H1 (cell line): ENCODE results near the gene IGSF9B. TPM values are rescaled to one million over a fixed set of nuclear protein-coding genes. Genes with fewer than 3 reads are reported as not detected.

Experiments
- CTCF ChIA-PET: fragments of 300-600 bp; sonication (Branson Sonifier 250); formaldehyde crosslinking; loops from one replicate; lab custom pipeline; 2021; ENCODE audit not compliant: partially characterized antibody; lab: Charles Lee
- POLR2A ChIA-PET: fragments of 300-600 bp; sonication (Branson Sonifier 250); formaldehyde crosslinking; loops from one replicate; lab custom pipeline; 2021; ENCODE audit warnings: inconsistent platforms; ENCODE audit not compliant: partially characterized antibody; lab: Charles Lee
- DNase-seq, 2 experiments: peaks; one replicate each; pipeline versions ENCODE4 v3.0.0 to v3.0.0-alpha.2; 2010 to 2022; ENCODE audit warnings: low spot score in 2 of 2, low read depth in 1 of 2, mixed read lengths in 1 of 2
- FAIRE-seq: peaks from 2 replicates; lab custom pipeline; 2011; peaks lifted over from hg19 to GRCh38; lab: Jason Lieb, UNC
- H2AFZ ChIP-seq: 2 replicates; pipeline ENCODE4 v1.8.1; 2012; ENCODE audit warnings: low read length, inconsistent platforms
- H2AK5ac ChIP-seq: 2 replicates; pipeline ENCODE4 v1.6.1; 2013; ENCODE audit warnings: low read depth, low read length
- H2BK120ac ChIP-seq: replicated peaks from 2 replicates; pipeline ENCODE3; 2013; ENCODE audit warnings: low read depth, low read length, inconsistent platforms
- H2BK12ac ChIP-seq: 2 replicates; pipeline ENCODE4 v1.6.1; 2013; ENCODE audit warnings: low read depth, low read length
- H2BK15ac ChIP-seq: 2 replicates; pipeline ENCODE4 v1.6.1; 2013; ENCODE audit warnings: low read length
- H2BK20ac ChIP-seq: 2 replicates; pipeline ENCODE4 v1.6.1; 2013; ENCODE audit warnings: low read length
- H2BK5ac ChIP-seq: 2 replicates; pipeline ENCODE4 v1.6.1; 2013; ENCODE audit warnings: low read depth, low read length
- H3K14ac ChIP-seq: 2 replicates; pipeline ENCODE4 v1.6.1; 2013; ENCODE audit warnings: inconsistent platforms; ENCODE audit not compliant: insufficient read length
- H3K18ac ChIP-seq: 2 replicates; pipeline ENCODE4 v1.6.1; 2013; ENCODE audit warnings: low read length; ENCODE audit errors: extremely low read depth
- H3K23ac ChIP-seq: 2 replicates; pipeline ENCODE4 v1.6.1; 2013; ENCODE audit warnings: inconsistent platforms; ENCODE audit not compliant: insufficient read length
- H3K23me2 ChIP-seq: 2 replicates; pipeline ENCODE4 v1.6.1; 2013; ENCODE audit warnings: low read depth, low read length
- H3K27ac ChIP-seq: 2 replicates; pipeline ENCODE4 v1.6.1; 2011; ENCODE audit warnings: low read depth, low read length, inconsistent platforms
- H3K27me3 ChIP-seq, 4 experiments: replicated peaks in 1 of 4; 1 replicate in 1 of 4; 2 replicates in 3 of 4; pipeline versions ENCODE4 v1.6.1 to v1.8.1; 2011 to 2013; ENCODE audit warnings: low read length in 3 of 4, mild to moderate bottlenecking in 3 of 4, inconsistent platforms in 2 of 4, mixed read lengths in 2 of 4, moderate library complexity in 1 of 4; ENCODE audit not compliant: control insufficient read depth in 3 of 4, insufficient read depth in 3 of 4; ENCODE audit errors: extremely low read depth in 1 of 4
- H3K36me3 ChIP-seq, 4 experiments: 2 replicates each; pipeline versions ENCODE4 v1.6.1 to v1.8.1; 2011 to 2013; ENCODE audit warnings: mild to moderate bottlenecking in 4 of 4, low read length in 3 of 4, moderate library complexity in 2 of 4, control low read depth in 1 of 4, inconsistent platforms in 1 of 4; ENCODE audit not compliant: insufficient read depth in 4 of 4, control insufficient read depth in 2 of 4
- H3K4ac ChIP-seq: replicated peaks from 2 replicates; pipeline ENCODE3; 2013; ENCODE audit warnings: low read length, low read depth, mixed read lengths, inconsistent platforms; ENCODE audit not compliant: insufficient read length
- H3K4me1 ChIP-seq, 4 experiments: replicated peaks in 1 of 4; 1 replicate in 1 of 4; 2 replicates in 3 of 4; pipeline versions ENCODE4 v1.6.1 to v1.8.1; 2011 to 2013; ENCODE audit warnings: low read length in 3 of 4, inconsistent platforms in 2 of 4, mixed read lengths in 1 of 4; ENCODE audit not compliant: insufficient read depth in 4 of 4, control insufficient read depth in 3 of 4
- H3K4me2 ChIP-seq, 2 experiments: 2 replicates each; pipeline versions ENCODE4 v1.6.1 to v1.8.1; 2011 to 2013; ENCODE audit warnings: low read depth in 2 of 2, low read length in 2 of 2, control low read depth in 1 of 2, inconsistent platforms in 1 of 2, mild to moderate bottlenecking in 1 of 2; ENCODE audit not compliant: insufficient read depth in 1 of 2
- H3K4me3 ChIP-seq, 4 experiments: fragments of 200-600, 300-600 bp in 1 of 4; sonication (generic), shearing (Covaris generic), sonication (Bioruptor Twin) in 1 of 4; 2 replicates each; pipeline versions ENCODE4 v1.5.1 to v1.8.1; 2011 to 2016; ENCODE audit warnings: low read length in 4 of 4, low read depth in 3 of 4, control low read depth in 2 of 4, inconsistent platforms in 2 of 4, mild to moderate bottlenecking in 2 of 4, mixed read lengths in 1 of 4, moderate library complexity in 1 of 4; ENCODE audit not compliant: insufficient read depth in 2 of 4; ENCODE audit errors: extremely low read depth in 1 of 4
- H3K56ac ChIP-seq: replicated peaks from 2 replicates; pipeline ENCODE3; 2013; ENCODE audit warnings: low read depth, mild to moderate bottlenecking, mixed read lengths, low read length, inconsistent platforms; ENCODE audit not compliant: insufficient read length
- H3K79me1 ChIP-seq: 2 replicates; pipeline ENCODE4 v1.6.1; 2013; ENCODE audit warnings: low read depth, low read length, control low read depth
- H3K79me2 ChIP-seq, 2 experiments: 2 replicates each; pipeline versions ENCODE4 v1.6.1 to v1.8.1; 2012 to 2013; ENCODE audit warnings: low read length in 2 of 2, mild to moderate bottlenecking in 2 of 2, inconsistent platforms in 1 of 2; ENCODE audit not compliant: insufficient read depth in 2 of 2, control insufficient read depth in 1 of 2
- H3K9ac ChIP-seq, 4 experiments: replicated peaks in 1 of 4; 1 replicate in 1 of 4; 2 replicates in 3 of 4; pipeline versions ENCODE4 v1.6.1 to v1.8.1; 2011 to 2013; ENCODE audit warnings: low read depth in 3 of 4, low read length in 3 of 4, control low read depth in 2 of 4, mild to moderate bottlenecking in 2 of 4, moderate library complexity in 2 of 4, inconsistent platforms in 1 of 4; ENCODE audit errors: extremely low read depth in 1 of 4
- H3K9me3 ChIP-seq, 2 experiments: 2 replicates each; pipeline versions ENCODE4 v1.6.1 to v1.8.1; 2012 to 2013; ENCODE audit warnings: mild to moderate bottlenecking in 2 of 2, moderate library complexity in 2 of 2, control low read depth in 1 of 2, inconsistent platforms in 1 of 2, low read depth in 1 of 2, low read length in 1 of 2, mixed read lengths in 1 of 2; ENCODE audit not compliant: insufficient read depth in 2 of 2
- H4K20me1 ChIP-seq, 2 experiments: replicated peaks in 1 of 2; 2 replicates each; pipeline versions ENCODE3 to v1.8.1; 2011 to 2013; ENCODE audit warnings: inconsistent platforms in 2 of 2, low read length in 2 of 2, mild to moderate bottlenecking in 1 of 2; ENCODE audit not compliant: insufficient read depth in 2 of 2, control insufficient read depth in 1 of 2
- H4K5ac ChIP-seq: 2 replicates; pipeline ENCODE4 v1.6.1; 2013; ENCODE audit warnings: low read length, low read depth, mixed read lengths, inconsistent platforms; ENCODE audit not compliant: insufficient read length
- H4K8ac ChIP-seq: 2 replicates; pipeline ENCODE4 v1.8.0; 2013; ENCODE audit warnings: mild to moderate bottlenecking, moderate library complexity, low read length, inconsistent platforms; ENCODE audit not compliant: insufficient read depth; ENCODE audit errors: extremely low read depth
- H4K91ac ChIP-seq: replicated peaks from 2 replicates; pipeline ENCODE3; 2013; ENCODE audit warnings: low read length, mixed read lengths, inconsistent platforms; ENCODE audit not compliant: insufficient read length
- CTBP2 ChIP-seq: IDR thresholded peaks from 2 replicates; pipeline ENCODE4 v1.7.0; 2011; ENCODE audit warnings: borderline replicate concordance, mild to moderate bottlenecking, moderate library complexity, mixed read lengths, low read length; ENCODE audit not compliant: insufficient read depth, insufficient read length
- FOSL1 ChIP-seq: IDR thresholded peaks from 2 replicates; pipeline ENCODE4 v1.6.1; 2011; ENCODE audit warnings: mild to moderate bottlenecking, low read depth, low read length, moderate library complexity; ENCODE audit not compliant: insufficient read depth
- MAFK ChIP-seq: IDR thresholded peaks from 2 replicates; pipeline ENCODE4 v1.6.1; 2012; ENCODE audit warnings: low read depth, mild to moderate bottlenecking, improper control_type of control experiment, low read length
- NRF1 ChIP-seq: IDR thresholded peaks from 2 replicates; pipeline ENCODE4 v1.6.1; 2011; ENCODE audit warnings: mild to moderate bottlenecking, low read depth, low read length, improper control_type of control experiment
- POLR2AphosphoS5 ChIP-seq: IDR thresholded peaks from 2 replicates; pipeline ENCODE4 v1.6.1; 2011; ENCODE audit warnings: low read depth, low read length
- SRF ChIP-seq: IDR thresholded peaks from 2 replicates; pipeline ENCODE4 v1.6.1; 2011; ENCODE audit warnings: mild to moderate bottlenecking, low read depth, low read length, moderate library complexity
- TAF7 ChIP-seq: optimal IDR thresholded peaks from 2 replicates; pipeline ENCODE3; 2011; ENCODE audit warnings: low read depth, mild to moderate bottlenecking, inconsistent platforms, low read length, moderate library complexity, borderline replicate concordance
- YY1 ChIP-seq: IDR thresholded peaks from 2 replicates; pipeline ENCODE4 v1.6.1; 2011; ENCODE audit warnings: low read depth, mild to moderate bottlenecking, low read length
- WGBS, 2 experiments: shearing (Covaris generic) in 1 of 2; methylation state at CpG; one replicate each; pipeline versions ENCODE4 v1.1.6 to v1.1.7; 2013 to 2015; ENCODE audit warnings: low lambda C conversion rate in 2 of 2, mixed read lengths in 2 of 2, inconsistent platforms in 1 of 2, low coverage in 1 of 2, missing lambda C conversion rate in 1 of 2; ENCODE audit not compliant: insufficient replicate concordance in 2 of 2, insufficient coverage in 1 of 2, insufficient read length in 1 of 2; ENCODE audit errors: extremely low coverage in 1 of 2, missing lambda C conversion rate in 1 of 2; 5-methylcytosine and 5-hydroxymethylcytosine counted together
- polyA plus RNA-seq, 7 experiments: library from polyadenylated mRNA; depleted of rRNA in 3 of 7; stranded (reverse) in 5 of 7; unstranded in 2 of 7; fragments of >200 nt in 5 of 7; fragments of 200-250 nt in 2 of 7; gene quantifications; 1 replicate in 5 of 7; 2 replicates in 1 of 7; 4 replicates in 1 of 7; pipeline versions ENCODE4 v1.2.1 to v1.2.3, GENCODE V29; 2011 to 2013; ENCODE audit warnings: missing spikeins in 2 of 7, mixed read lengths in 2 of 7
- total RNA-seq: library from RNA; stranded (reverse); fragmentation: NEBNext Ultra II Directional; extraction: Animal tissue kit (Norgen Biotek cat#: 25700); gene quantifications from 2 replicates; pipeline ENCODE4 v1.2.1, GENCODE V29; 2021

Gene IGSF9B
- total and polyA plus RNA-seq, 2 of the 8 experiments (the other 6 are each of a cell fraction or from before 2014, with no cell fraction given) = 16.5 to 49.2 TPM

GRCh38 chr11:133930053-133930766, 26.6 kb downstream of the IGSF9B start:
- Histone ChIP-seq H2BK5ac (no peak overlapping the region), H3K18ac (no peak overlapping the region), H3K23me2 (no peaks in the 10 kb centered on the region), H4K5ac (no peak overlapping the region), H3K4me1 (peaks cover 0 to 2% (median 0%) of the 10 kb centered on the region in 4 experiments; a peak in 4 of 7 replicates), H2BK12ac (no peak overlapping the region), H4K20me1 (peaks cover 5 to 19% of the 10 kb centered on the region in 2 experiments), H2BK120ac (no peak overlapping the region), H2AFZ (no peak overlapping the region), H3K27ac (no peak overlapping the region), H3K14ac (no peak overlapping the region), H3K23ac (no peak overlapping the region), H3K79me2 (no peaks in the 10 kb centered on the region), H3K4ac (no peak overlapping the region), H3K79me1 (no peaks in the 10 kb centered on the region), H3K9me3 (no peaks in the 10 kb centered on the region), H2AK5ac (no peak overlapping the region), H4K8ac (peak overlapping the region; percentile 72; the same call in 1 of the 2 replicates), H3K56ac (no peak overlapping the region), H4K91ac (no peak overlapping the region), H3K4me2 (no peak overlapping the region), H2BK20ac (no peak overlapping the region), H2BK15ac (no peak overlapping the region), H3K36me3 (peaks cover 3 to 20% (median 13%) of the 10 kb centered on the region in 4 experiments; a peak in 7 of 8 replicates), H3K9ac (no peak overlapping the region), H3K4me3 (no peak overlapping the region), H3K27me3 (no peaks in the 10 kb centered on the region)
- CTCF ChIA-PET = interaction anchor here (0.6 to 2.5 kb wide), 6 partner anchors 10 to 965 kb away, joined by 3 to 17 read pairs (median 3); no protein-coding TSS in a partner anchor
- FAIRE-seq (no peak), DNase-seq (no peak)
- 92% methylated on average over 27 of the region's 27 CpGs; no CpG with 5 or more reads in 1 of the 2 experiments for WGBS, 2 experiments
- POLR2A ChIA-PET = interaction anchor here (0.7 to 1.9 kb wide), 2 partner anchors 11 to 16 kb away, joined by 3 to 4 read pairs; no protein-coding TSS in a partner anchor
- TF ChIP-seq SRF = no peak
- TF ChIP-seq POLR2AphosphoS5 = no peak
- TF ChIP-seq MAFK = no peak
- TF ChIP-seq NRF1 = no peak
- TF ChIP-seq TAF7 = no peak
- TF ChIP-seq CTBP2 = no peak
- no peak for TF ChIP-seq FOSL1
- TF ChIP-seq YY1 = no peak
